HepG2 (cell line): ENCODE data around the gene FN1. TPM values are rescaled to one million over a fixed set of nuclear protein-coding genes. Genes with fewer than 3 reads are reported as not detected.

Source experiments
- ATF7 ChIP-seq, 2 experiments: fragments of 450-650 bp in 1 of 2; sonication (generic) in 1 of 2; formaldehyde crosslinking in 1 of 2; IDR thresholded peaks; 2 replicates each; pipeline versions ENCODE4 v1.4.0 to v1.6.1; 2016 to 2020; ENCODE audit warnings: antibody characterized with exemption in 1 of 2, mild to moderate bottlenecking in 1 of 2, missing genetic modification reagents in 1 of 2
- BHLHE40 ChIP-seq: IDR thresholded peaks from 2 replicates; pipeline ENCODE4 v1.6.1; 2011; ENCODE audit warnings: low read length, improper control_type of control experiment
- ETV6 ChIP-seq: sonication (generic); formaldehyde crosslinking; conservative IDR thresholded peaks from 2 replicates; pipeline ENCODE4 v1.4.0; 2020; ENCODE audit warnings: missing genetic modification reagents
- GPN1 ChIP-seq: sonication (generic); formaldehyde crosslinking; IDR thresholded peaks from 2 replicates; pipeline ENCODE4 v1.5.1; 2020; ENCODE audit warnings: missing genetic modification reagents, borderline replicate concordance
- HDAC2 ChIP-seq: sonication (generic); formaldehyde crosslinking; IDR thresholded peaks from 2 replicates; pipeline ENCODE4 v1.4.0; 2020; ENCODE audit warnings: missing genetic modification reagents
- HIC2 ChIP-seq: sonication (generic); formaldehyde crosslinking; IDR thresholded peaks from 2 replicates; pipeline ENCODE4 v1.9.0; 2022; ENCODE audit warnings: low read depth, missing genetic modification reagents
- NAIF1 ChIP-seq: sonication (generic); formaldehyde crosslinking; IDR thresholded peaks from 2 replicates; pipeline ENCODE4 v1.5.0; 2020; ENCODE audit warnings: mild to moderate bottlenecking, missing genetic modification reagents, borderline replicate concordance
- PCBP1 ChIP-seq: fragments of 200-400 bp; formaldehyde crosslinking; IDR thresholded peaks from 2 replicates; pipeline ENCODE4 v1.6.1; 2017; ENCODE audit warnings: mild to moderate bottlenecking, low read depth, low read length, borderline replicate concordance
- PLRG1 ChIP-seq: fragments of 450-650 bp; conservative IDR thresholded peaks from 2 replicates; pipeline ENCODE4 v1.6.1; 2016
- RAD51 ChIP-seq: fragments of 450-650 bp; IDR thresholded peaks from 2 replicates; pipeline ENCODE4 v1.6.1; 2016; ENCODE audit warnings: borderline replicate concordance
- SMAD1 ChIP-seq: sonication (generic); formaldehyde crosslinking; IDR thresholded peaks from 2 replicates; pipeline ENCODE4 v1.4.0; 2020; ENCODE audit warnings: missing genetic modification reagents, low read depth, mild to moderate bottlenecking, borderline replicate concordance
- ZBTB40 ChIP-seq, 2 experiments: fragments of 450-650 bp in 1 of 2; sonication (generic) in 1 of 2; formaldehyde crosslinking in 1 of 2; IDR thresholded peaks; 2 replicates each; pipeline versions ENCODE4 v1.6.1 to v1.8.0; 2016 to 2022; ENCODE audit warnings: antibody characterized with exemption in 1 of 2, mild to moderate bottlenecking in 1 of 2, missing genetic modification reagents in 1 of 2
- ZNF580 ChIP-seq: IDR thresholded peaks from 2 replicates; pipeline ENCODE4 v1.6.1; 2016; ENCODE audit warnings: low read depth, borderline replicate concordance
- ZNF598 ChIP-seq: sonication (generic); formaldehyde crosslinking; IDR thresholded peaks from 2 replicates; pipeline ENCODE4 v1.5.1; 2020; ENCODE audit warnings: mild to moderate bottlenecking, missing genetic modification reagents, borderline replicate concordance
- ZNF788 ChIP-seq: sonication (generic); formaldehyde crosslinking; IDR thresholded peaks from 2 replicates; pipeline ENCODE4 v1.5.0; 2020; ENCODE audit warnings: mild to moderate bottlenecking, missing genetic modification reagents, borderline replicate concordance
- ZNF792 ChIP-seq: IDR thresholded peaks from 2 replicates; pipeline ENCODE4 v1.6.1; 2016
- ZZZ3 ChIP-seq: sonication (generic); formaldehyde crosslinking; IDR thresholded peaks from 2 replicates; pipeline ENCODE4 v1.4.0; 2020; ENCODE audit warnings: missing genetic modification reagents, mild to moderate bottlenecking, borderline replicate concordance
- polyA plus RNA-seq, 8 experiments: library from polyadenylated mRNA; depleted of rRNA in 3 of 8; stranded (reverse) in 7 of 8; unstranded in 1 of 8; fragments of >200 nt; fragmentation: Illumina TruSeq in 4 of 8; extraction: Trizol in 4 of 8; gene quantifications; 2 replicates each; pipeline versions ENCODE4 v1.2.1 to v1.2.3, GENCODE V29; 2011 to 2016; ENCODE audit warnings: low read depth in 4 of 8, missing spikeins in 1 of 8, mixed read lengths in 1 of 8; ENCODE audit not compliant: insufficient read depth in 1 of 8
- total RNA-seq, 5 experiments: library from RNA; depleted of rRNA; stranded (reverse); fragments of >200 nt; fragmentation: Illumina TruSeq; extraction: Trizol; gene quantifications; 2 replicates each; pipeline ENCODE4 v1.2.3, GENCODE V29; 2016; ENCODE audit warnings: low read depth in 1 of 5

The FN1 gene
- total and polyA plus RNA-seq, 2 of the 13 experiments (the other 11 are each of a cell fraction or from before 2014, with no cell fraction given): 1,847 to 6,471 TPM

GRCh38 chr2:215479536-215480240 lies 43.8 kb upstream of the FN1 start (continued):
- TF ChIP-seq ZBTB40 (IDR thresholded peaks at IDR 0.05) (no peak), ZBTB40 (CRISPR knock-in tag; IDR thresholded peaks at IDR 0.05) (peak; percentile 22; the same call in 1 of the 2 replicates), ATF7 (IDR thresholded peaks at IDR 0.05) (no peak), ATF7 (CRISPR knock-in tag; IDR thresholded peaks at IDR 0.05) (0 out of 2 replicates have a peak, but pooled peaks have one; percentile 58), ETV6 (CRISPR knock-in tag) (no peak), PCBP1 (no peak), NAIF1 (CRISPR knock-in tag) (0 out of 2 replicates have a peak, but pooled peaks have one; percentile 54), ZNF792 (peak; percentile 61; the same call in 1 of the 2 replicates), BHLHE40 (no peak), ZNF788 (CRISPR knock-in tag) (peak; percentile 59; the same call in 1 of the 2 replicates), GPN1 (CRISPR knock-in tag) (no peak), HDAC2 (CRISPR knock-in tag) (peak; percentile 91), ZNF598 (CRISPR knock-in tag) (no peak), ZZZ3 (CRISPR knock-in tag) (0 out of 2 replicates have a peak, but pooled peaks have one; percentile 30), HIC2 (peak; percentile 79), RAD51 (no peak), PLRG1 (no peak), SMAD1 (CRISPR knock-in tag) (no peak), ZNF580 (CRISPR knock-in tag) (peak; percentile 90; the same call in 1 of the 2 replicates)
